ENCODE data around the gene PSMD14.
A peak's percentile ranks its signal among the peaks of the same experiment; 100 is the strongest.
"Not testable (repeated sequence)": the region's sequence is repeated elsewhere in the genome, so short reads cannot be mapped to it uniquely, and the experiment has no call there.

Gene PSMD14

GRCh38 chr2:161280906-161281323, 27.3 kb upstream of the PSMD14 start:
- H3K9me3 ChIP-seq (ENCODE audit: control extremely low read depth in 1 of 5, control insufficient read depth in 4 of 5, insufficient read depth in 2 of 5, low read depth in 1 of 5, low read length in 4 of 5); H3K4me3 ChIP-seq (ENCODE audit: control insufficient read depth in 1 of 7, extremely low read depth in 1 of 7, insufficient read depth in 4 of 7, low read depth in 2 of 7, low read length in 6 of 7); H3K4me1 ChIP-seq (ENCODE audit: control extremely low read depth in 1 of 4, control insufficient read depth in 4 of 4, insufficient read depth in 4 of 4, low read length in 3 of 4); H3K27ac ChIP-seq (ENCODE audit: insufficient read depth in 1 of 2, low read depth in 1 of 2, low read length in 2 of 2, poor library complexity in 1 of 2, severe bottlenecking in 2 of 2); H3K27me3 ChIP-seq (replicated peaks in 2 of 5; ENCODE audit: control insufficient read depth in 4 of 5, insufficient read depth in 5 of 5, low read length in 4 of 5); POLR2A ChIA-PET; H3K36me3 ChIP-seq (ENCODE audit: control insufficient read depth in 4 of 4, insufficient read depth in 4 of 4, low read length in 3 of 4): not testable (repeated sequence)
- DNase-seq = peak in 2 of 3 donors; percentile 13 to 16
- CTCF ChIA-PET = interaction anchor here (1.0 to 1.2 kb wide), 3 partner anchors 11 to 57 kb away, joined by 3 read pairs; no protein-coding TSS in a partner anchor
- 93% methylated on average over 10 of the region's 18 CpGs for WGBS (ENCODE audit: insufficient coverage)

GRCh38 chr2:161281615-161282310, 26.5 kb upstream of the PSMD14 start:
- H3K4me1 ChIP-seq (ENCODE audit: control extremely low read depth in 1 of 4, control insufficient read depth in 4 of 4, insufficient read depth in 4 of 4, low read length in 3 of 4); H3K36me3 ChIP-seq (ENCODE audit: control insufficient read depth in 4 of 4, insufficient read depth in 4 of 4, low read length in 3 of 4); H3K27me3 ChIP-seq (replicated peaks in 2 of 5; ENCODE audit: control insufficient read depth in 4 of 5, insufficient read depth in 5 of 5, low read length in 4 of 5); H3K27ac ChIP-seq (ENCODE audit: insufficient read depth in 1 of 2, low read depth in 1 of 2, low read length in 2 of 2, poor library complexity in 1 of 2, severe bottlenecking in 2 of 2); DNase-seq; H3K4me3 ChIP-seq (ENCODE audit: control insufficient read depth in 1 of 7, extremely low read depth in 1 of 7, insufficient read depth in 4 of 7, low read depth in 2 of 7, low read length in 6 of 7); POLR2A ChIA-PET: not testable (repeated sequence)
- CTCF ChIA-PET = interaction anchor here (1.0 to 1.2 kb wide), 3 partner anchors 11 to 58 kb away, joined by 3 read pairs; no protein-coding TSS in a partner anchor
- peaks cover 0 to 14% (median 3%) of the 10 kb centered on the region in 5 experiments for H3K9me3 ChIP-seq (ENCODE audit: control extremely low read depth in 1 of 5, control insufficient read depth in 4 of 5, insufficient read depth in 2 of 5, low read depth in 1 of 5, low read length in 4 of 5)
- WGBS (ENCODE audit: insufficient coverage) = 95% methylated on average over 9 of the region's 11 CpGs

GRCh38 chr2:161282311-161282644, 25.9 kb upstream of the PSMD14 start:
- H3K4me3 ChIP-seq (ENCODE audit: control insufficient read depth in 1 of 7, extremely low read depth in 1 of 7, insufficient read depth in 4 of 7, low read depth in 2 of 7, low read length in 6 of 7); H3K27ac ChIP-seq (ENCODE audit: insufficient read depth in 1 of 2, low read depth in 1 of 2, low read length in 2 of 2, poor library complexity in 1 of 2, severe bottlenecking in 2 of 2); H3K36me3 ChIP-seq (ENCODE audit: control insufficient read depth in 4 of 4, insufficient read depth in 4 of 4, low read length in 3 of 4); H3K4me1 ChIP-seq (ENCODE audit: control extremely low read depth in 1 of 4, control insufficient read depth in 4 of 4, insufficient read depth in 4 of 4, low read length in 3 of 4); DNase-seq; POLR2A ChIA-PET; H3K27me3 ChIP-seq (replicated peaks in 2 of 5; ENCODE audit: control insufficient read depth in 4 of 5, insufficient read depth in 5 of 5, low read length in 4 of 5): not testable (repeated sequence)
- H3K9me3 ChIP-seq (ENCODE audit: control extremely low read depth in 1 of 5, control insufficient read depth in 4 of 5, insufficient read depth in 2 of 5, low read depth in 1 of 5, low read length in 4 of 5) = peaks cover 0 to 14% (median 3%) of the 10 kb centered on the region in 5 experiments
- CTCF ChIA-PET = interaction anchor here (1.2 kb wide), 1 partner anchor 12 kb away, joined by 3 read pairs; no protein-coding TSS in a partner anchor
- WGBS (ENCODE audit: insufficient coverage) = 94% methylated on average over 7 of the region's 9 CpGs

- no peaks in the 10 kb centered on the region for H3K36me3 ChIP-seq (ENCODE audit: control insufficient read depth in 4 of 4, insufficient read depth in 4 of 4, low read length in 3 of 4)
- H3K4me3 ChIP-seq (ENCODE audit: control insufficient read depth in 1 of 7, extremely low read depth in 1 of 7, insufficient read depth in 4 of 7, low read depth in 2 of 7, low read length in 6 of 7) = no peak overlapping the region
- ChIA-PET CTCF (no interaction called here), POLR2A (no interaction called here)
- 67% methylated on average over 1 of the region's 1 CpG for WGBS (ENCODE audit: insufficient coverage)
- H3K9me3 ChIP-seq (ENCODE audit: control extremely low read depth in 1 of 5, control insufficient read depth in 4 of 5, insufficient read depth in 2 of 5, low read depth in 1 of 5, low read length in 4 of 5) = peaks cover 0 to 10% (median 2%) of the 10 kb centered on the region in 5 experiments
- H3K27ac ChIP-seq (ENCODE audit: insufficient read depth in 1 of 2, low read depth in 1 of 2, low read length in 2 of 2, poor library complexity in 1 of 2, severe bottlenecking in 2 of 2) = no peak overlapping the region
- no peak for DNase-seq
- H3K27me3 ChIP-seq (replicated peaks in 2 of 5; ENCODE audit: control insufficient read depth in 4 of 5, insufficient read depth in 5 of 5, low read length in 4 of 5) = peaks cover 0 to 2% (median 0%) of the 10 kb centered on the region in 5 experiments
- no peaks in the 10 kb centered on the region for H3K4me1 ChIP-seq (ENCODE audit: control extremely low read depth in 1 of 4, control insufficient read depth in 4 of 4, insufficient read depth in 4 of 4, low read length in 3 of 4)
These were observed 24.3 kb upstream of the PSMD14 start for GRCh38 chr2:161283926-161284325.

DNA sequence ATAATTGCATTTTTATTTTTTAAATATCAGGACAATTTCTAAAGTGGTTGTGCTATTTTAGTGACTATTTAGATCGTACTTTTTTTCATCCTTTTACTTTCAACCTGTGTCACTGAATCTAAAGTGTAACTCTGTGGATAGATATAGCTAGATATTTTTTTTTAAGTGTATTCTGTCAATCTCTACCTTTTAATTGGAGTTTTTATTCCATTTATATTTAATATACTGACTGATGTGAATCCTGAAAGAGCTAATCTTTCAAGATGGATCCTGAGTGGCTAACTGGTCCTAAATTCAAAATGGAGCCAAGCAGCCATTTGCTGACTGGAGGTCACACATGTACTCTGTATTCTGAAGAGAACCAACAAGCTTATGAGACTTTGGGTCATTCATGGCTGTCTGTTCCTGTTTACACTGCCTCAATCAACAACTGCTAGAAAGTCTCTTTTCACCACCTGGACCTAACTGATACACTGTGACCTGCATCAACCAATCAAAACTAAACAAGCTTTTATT, 4.6 kb upstream of the PSMD14 start:
- H3K4me3 ChIP-seq (ENCODE audit: control insufficient read depth in 1 of 7, extremely low read depth in 1 of 7, insufficient read depth in 4 of 7, low read depth in 2 of 7, low read length in 6 of 7) = no peak overlapping the region
- no peak for DNase-seq
- POLR2A ChIA-PET = interaction anchor here (1.1 kb wide), 1 partner anchor 10 kb away, joined by 3 read pairs; no protein-coding TSS in a partner anchor
- no peaks in the 10 kb centered on the region for H3K36me3 ChIP-seq (ENCODE audit: control insufficient read depth in 4 of 4, insufficient read depth in 4 of 4, low read length in 3 of 4)
- no peaks in the 10 kb centered on the region for H3K27me3 ChIP-seq (replicated peaks in 2 of 5; ENCODE audit: control insufficient read depth in 4 of 5, insufficient read depth in 5 of 5, low read length in 4 of 5)
- peaks cover under 1 to 8% (median 7%) of the 10 kb centered on the region in 4 experiments for H3K4me1 ChIP-seq (ENCODE audit: control extremely low read depth in 1 of 4, control insufficient read depth in 4 of 4, insufficient read depth in 4 of 4, low read length in 3 of 4)
- CTCF ChIA-PET = no interaction called here
- WGBS (ENCODE audit: insufficient coverage) = no CpG with 5 or more reads among the region's 1 CpG
- peaks cover 0 to 10% (median 3%) of the 10 kb centered on the region in 5 experiments for H3K9me3 ChIP-seq (ENCODE audit: control extremely low read depth in 1 of 5, control insufficient read depth in 4 of 5, insufficient read depth in 2 of 5, low read depth in 1 of 5, low read length in 4 of 5)
- H3K27ac ChIP-seq (ENCODE audit: insufficient read depth in 1 of 2, low read depth in 1 of 2, low read length in 2 of 2, poor library complexity in 1 of 2, severe bottlenecking in 2 of 2) = no peak overlapping the region

DNA sequence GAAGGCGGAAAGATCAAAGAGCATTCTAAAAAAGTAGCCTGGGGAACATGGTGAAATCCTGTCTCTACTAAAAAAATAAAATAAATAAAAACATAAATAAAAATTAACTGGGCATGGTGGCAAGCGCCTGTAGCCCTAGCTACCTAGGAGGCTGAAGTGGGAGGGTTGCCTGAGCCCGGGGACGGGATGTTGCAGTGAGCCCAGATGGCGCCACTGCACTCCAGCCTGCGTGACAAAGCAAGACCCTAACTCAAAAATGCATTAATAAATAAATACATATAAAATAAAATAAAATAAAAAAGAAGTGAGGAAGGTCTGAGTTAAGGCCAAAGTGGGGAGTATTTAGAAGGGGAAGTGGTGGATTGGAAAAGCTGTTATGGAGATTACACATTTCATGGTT, 1.3 kb upstream of the PSMD14 start:
- POLR2A ChIA-PET = no interaction called here

DNA sequence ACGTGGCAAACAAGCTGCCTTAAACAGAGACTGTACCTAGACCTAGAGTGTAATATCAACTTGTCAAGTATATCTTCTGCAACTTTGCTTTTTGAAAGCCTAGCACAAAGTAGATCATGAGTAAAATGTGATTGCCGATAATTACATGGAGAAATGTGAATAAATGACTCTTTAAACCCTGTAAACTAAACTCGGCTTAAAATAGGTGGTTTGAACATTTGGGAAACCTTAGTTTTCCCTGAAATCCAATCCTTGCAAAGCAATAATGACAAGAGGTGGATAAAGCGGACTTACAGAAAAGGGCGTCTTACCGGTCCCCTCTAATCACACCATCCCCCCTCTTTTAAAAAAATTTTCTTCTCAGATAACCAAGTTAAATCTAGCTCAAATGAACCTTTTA, 549 bp upstream of the PSMD14 start:
- no peaks in the 10 kb centered on the region for H3K27me3 ChIP-seq (replicated peaks in 2 of 5; ENCODE audit: control insufficient read depth in 4 of 5, insufficient read depth in 5 of 5, low read length in 4 of 5)
- ChIA-PET CTCF (interaction anchor here (0.8 kb wide), 1 partner anchor 22 kb away, joined by 3 read pairs; no protein-coding TSS in a partner anchor), POLR2A (interaction anchor here (1.0 kb wide), 1 partner anchor 21 kb away, joined by 4 read pairs; no protein-coding TSS in a partner anchor)
- H3K36me3 ChIP-seq (ENCODE audit: control insufficient read depth in 4 of 4, insufficient read depth in 4 of 4, low read length in 3 of 4) = peaks cover 0 to under 1% (median 0%) of the 10 kb centered on the region in 4 experiments
- H3K27ac ChIP-seq (ENCODE audit: insufficient read depth in 1 of 2, low read depth in 1 of 2, low read length in 2 of 2, poor library complexity in 1 of 2, severe bottlenecking in 2 of 2) = peak overlapping the region; percentile 85 to 91
- DNase-seq = no peak
- 48% methylated on average over 3 of the region's 6 CpGs for WGBS (ENCODE audit: insufficient coverage)
- peak overlapping the region; percentile 74 to 94 (median 83) for H3K4me3 ChIP-seq (ENCODE audit: control insufficient read depth in 1 of 7, extremely low read depth in 1 of 7, insufficient read depth in 4 of 7, low read depth in 2 of 7, low read length in 6 of 7)
- H3K4me1 ChIP-seq (ENCODE audit: control extremely low read depth in 1 of 4, control insufficient read depth in 4 of 4, insufficient read depth in 4 of 4, low read length in 3 of 4) = peaks cover 10 to 22% (median 16%) of the 10 kb centered on the region in 4 experiments
- peaks cover 0 to 10% (median 3%) of the 10 kb centered on the region in 5 experiments for H3K9me3 ChIP-seq (ENCODE audit: control extremely low read depth in 1 of 5, control insufficient read depth in 4 of 5, insufficient read depth in 2 of 5, low read depth in 1 of 5, low read length in 4 of 5)

More for the DNA sequence above, 1.3 kb upstream of the PSMD14 start:
- CTCF ChIA-PET = interaction anchor here (1.0 kb wide), 1 partner anchor 13 kb away, joined by 3 read pairs; no protein-coding TSS in a partner anchor
- no CpG with 5 or more reads among the region's 6 CpGs for WGBS (ENCODE audit: insufficient coverage)
- peak in 1 of 3 donors; percentile 28 for DNase-seq
- H3K4me3 ChIP-seq (ENCODE audit: control insufficient read depth in 1 of 7, extremely low read depth in 1 of 7, insufficient read depth in 4 of 7, low read depth in 2 of 7, low read length in 6 of 7) = no peak overlapping the region
- no peak overlapping the region for H3K27ac ChIP-seq (ENCODE audit: insufficient read depth in 1 of 2, low read depth in 1 of 2, low read length in 2 of 2, poor library complexity in 1 of 2, severe bottlenecking in 2 of 2)
- H3K36me3 ChIP-seq (ENCODE audit: control insufficient read depth in 4 of 4, insufficient read depth in 4 of 4, low read length in 3 of 4) = no peaks in the 10 kb centered on the region
- peaks cover 10 to 22% (median 16%) of the 10 kb centered on the region in 4 experiments for H3K4me1 ChIP-seq (ENCODE audit: control extremely low read depth in 1 of 4, control insufficient read depth in 4 of 4, insufficient read depth in 4 of 4, low read length in 3 of 4)
- no peaks in the 10 kb centered on the region for H3K27me3 ChIP-seq (replicated peaks in 2 of 5; ENCODE audit: control insufficient read depth in 4 of 5, insufficient read depth in 5 of 5, low read length in 4 of 5)
- peaks cover 0 to 10% (median 3%) of the 10 kb centered on the region in 5 experiments for H3K9me3 ChIP-seq (ENCODE audit: control extremely low read depth in 1 of 5, control insufficient read depth in 4 of 5, insufficient read depth in 2 of 5, low read depth in 1 of 5, low read length in 4 of 5)
